IPS-18a (cell line): ENCODE data around the gene IFIT5.
A peak's percentile ranks its signal among the peaks of the same experiment; 100 is the strongest.
"Not testable (repeated sequence)": the region's sequence is repeated elsewhere in the genome, so short reads cannot be mapped to it uniquely, and the experiment has no call there.

Experiments
- H3K27ac ChIP-seq: one replicate; pipeline ENCODE4 v1.5.1; 2013; ENCODE audit warnings: low read length
- H3K27me3 ChIP-seq: one replicate; pipeline ENCODE4 v1.6.1; 2013; ENCODE audit warnings: mild to moderate bottlenecking, low read length; ENCODE audit not compliant: control insufficient read depth, insufficient read depth
- H3K36me3 ChIP-seq: one replicate; pipeline ENCODE4 v1.6.1; 2013; ENCODE audit warnings: low read depth, low read length; ENCODE audit not compliant: control insufficient read depth
- H3K4me1 ChIP-seq: one replicate; pipeline ENCODE4 v1.6.1; 2013; ENCODE audit warnings: low read depth, low read length; ENCODE audit not compliant: control insufficient read depth
- H3K4me3 ChIP-seq: one replicate; pipeline ENCODE4 v1.5.1; 2013; ENCODE audit warnings: low read length
- H3K9ac ChIP-seq: one replicate; pipeline ENCODE4 v1.6.1; 2013; ENCODE audit warnings: mild to moderate bottlenecking, low read length, moderate library complexity
- H3K9me3 ChIP-seq: one replicate; pipeline ENCODE4 v1.6.1; 2013; ENCODE audit warnings: low read depth, low read length; ENCODE audit not compliant: control insufficient read depth

Gene IFIT5

DNA sequence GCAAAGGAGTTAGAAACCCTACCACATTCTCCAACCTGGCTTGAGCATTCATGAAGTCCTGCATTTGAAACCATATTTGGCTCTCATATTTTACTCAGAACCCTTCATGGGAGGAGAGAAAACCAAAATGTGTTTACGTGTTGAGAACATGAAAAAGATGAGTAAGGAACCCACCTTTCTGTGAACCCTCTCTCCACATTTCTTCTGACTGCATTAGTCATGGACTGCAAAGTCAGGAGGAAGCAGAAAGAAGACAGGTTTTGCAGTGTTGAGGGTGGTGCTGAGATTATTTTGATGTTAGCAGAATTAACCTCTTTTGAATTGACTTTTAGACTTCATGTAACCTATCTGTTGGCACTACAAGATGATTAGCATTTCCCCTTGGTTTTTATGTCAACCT is 31.6 kb upstream of the IFIT5 start:
- Histone ChIP-seq H3K4me3 (no peak overlapping the region), H3K27me3 (no peaks in the 10 kb centered on the region), H3K36me3 (no peaks in the 10 kb centered on the region), H3K9me3 (no peaks in the 10 kb centered on the region), H3K9ac (no peak overlapping the region), H3K4me1 (peaks cover 3% of the 10 kb centered on the region), H3K27ac (no peak overlapping the region)

DNA sequence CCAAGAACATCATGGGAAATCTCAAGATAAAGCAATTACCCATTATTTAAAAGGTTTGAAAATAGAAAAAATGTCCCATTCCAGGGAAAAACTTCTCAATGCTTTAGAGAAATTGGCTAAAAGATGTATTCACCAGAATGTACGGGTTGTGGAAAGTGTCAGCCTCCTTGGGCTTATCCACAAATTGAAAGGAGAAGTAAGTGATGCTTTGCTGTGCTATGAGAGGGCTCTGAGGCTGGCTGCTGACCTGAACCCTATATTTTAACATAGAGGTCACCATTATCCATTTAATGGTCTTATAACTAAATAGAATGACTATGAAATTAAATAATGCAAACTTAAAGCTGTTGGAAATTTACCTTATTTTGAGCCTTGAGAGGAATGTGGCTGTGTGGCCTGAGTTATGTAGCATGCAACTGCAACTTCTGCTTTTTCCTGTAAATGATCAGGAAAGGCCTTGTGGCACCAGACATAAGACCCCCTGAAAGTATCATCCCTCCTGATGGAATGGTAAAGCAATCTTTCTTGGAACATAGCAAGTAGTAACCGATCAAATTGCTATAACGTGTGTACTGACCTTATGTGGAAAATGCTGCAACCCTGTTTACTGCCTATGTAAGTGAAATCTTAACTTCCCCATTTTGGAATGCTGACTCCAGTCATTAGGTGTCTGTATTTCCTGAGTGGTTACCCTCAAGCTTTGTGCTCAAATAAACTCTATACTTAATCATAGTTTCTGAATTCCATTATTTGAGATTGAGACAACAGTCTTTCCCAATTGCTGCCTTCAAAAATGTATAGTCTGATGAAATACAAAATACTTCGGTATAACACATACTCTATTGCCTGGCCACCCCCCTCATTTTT is 29.7 kb upstream of the IFIT5 start:
- no peaks in the 10 kb centered on the region for H3K4me1 ChIP-seq
- no peak overlapping the region for H3K27ac ChIP-seq
- no peak overlapping the region for H3K9ac ChIP-seq
- H3K9me3 ChIP-seq: no peaks in the 10 kb centered on the region
- H3K36me3 ChIP-seq: no peaks in the 10 kb centered on the region
- H3K27me3 ChIP-seq: no peaks in the 10 kb centered on the region
- H3K4me3 ChIP-seq: no peak overlapping the region

GRCh38 chr10:89388806-89389205 is 25.6 kb upstream of the IFIT5 start:
- Histone ChIP-seq H3K9me3 (no peaks in the 10 kb centered on the region), H3K36me3 (no peaks in the 10 kb centered on the region), H3K27me3 (no peaks in the 10 kb centered on the region), H3K4me1 (peaks cover 5% of the 10 kb centered on the region), H3K27ac (no peak overlapping the region), H3K9ac (no peak overlapping the region), H3K4me3 (no peak overlapping the region)

DNA sequence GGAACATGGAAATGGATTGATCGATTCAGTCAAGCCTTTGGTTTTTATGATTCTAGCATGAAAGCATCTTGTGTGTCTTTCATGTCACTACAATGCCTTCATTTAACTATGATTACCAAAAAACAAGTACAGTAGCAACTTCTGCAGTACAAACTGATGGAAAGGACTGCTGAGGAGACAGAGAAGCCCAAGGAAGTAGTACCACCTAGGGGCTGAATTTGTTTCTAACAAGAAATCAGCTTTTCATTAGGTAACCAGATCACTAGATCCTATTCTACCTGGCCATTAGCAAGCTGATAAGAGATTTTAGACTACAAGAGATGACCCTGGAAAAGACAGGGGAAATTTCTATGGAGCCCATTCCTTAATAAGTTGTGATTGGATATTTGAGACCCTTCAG is 25.1 kb upstream of the IFIT5 start:
- peaks cover 5% of the 10 kb centered on the region for H3K4me1 ChIP-seq

DNA sequence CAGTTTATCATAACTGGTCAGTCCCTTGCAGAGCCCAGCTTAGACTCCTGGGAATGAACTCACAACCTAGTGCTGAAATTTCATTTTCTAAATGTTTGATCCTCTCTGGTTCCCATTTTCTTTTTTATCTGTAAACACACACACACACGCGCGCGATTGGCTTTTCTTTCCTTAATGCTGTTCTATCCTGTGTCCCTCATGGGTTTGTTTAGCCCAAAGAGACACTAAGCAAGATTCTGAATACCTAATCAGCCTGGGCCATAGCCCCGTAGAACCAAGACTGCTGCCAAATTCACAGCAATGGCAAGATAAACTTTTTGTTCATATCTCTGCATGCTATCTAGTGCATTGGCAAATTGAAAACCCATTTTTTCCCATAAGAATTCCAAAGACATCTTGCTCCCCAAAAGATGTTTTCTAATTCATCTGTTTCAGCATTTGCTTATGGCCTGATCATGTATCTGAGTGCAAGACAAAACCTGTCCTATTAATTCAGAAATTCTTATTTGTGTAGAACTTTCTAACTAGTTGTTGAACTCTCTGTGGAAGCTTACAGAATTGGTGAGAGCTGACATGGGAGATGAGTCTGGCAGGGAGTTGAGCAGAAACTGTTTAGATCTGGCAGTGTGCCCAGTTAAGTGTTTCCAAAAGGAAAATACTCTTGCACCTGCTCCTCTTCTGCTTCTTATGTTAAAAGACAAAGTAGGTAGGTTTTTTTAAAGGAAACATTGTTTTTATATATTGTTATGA is 23.7 kb upstream of the IFIT5 start:
- Histone ChIP-seq H3K36me3 (no peaks in the 10 kb centered on the region), H3K9me3 (no peaks in the 10 kb centered on the region), H3K4me3 (no peak overlapping the region), H3K27ac (no peak overlapping the region), H3K27me3 (no peaks in the 10 kb centered on the region), H3K4me1 (peaks cover 5% of the 10 kb centered on the region), H3K9ac (no peak overlapping the region)

More for the DNA sequence above, 25.1 kb upstream of the IFIT5 start:
- Histone ChIP-seq H3K27ac (no peak overlapping the region), H3K27me3 (no peaks in the 10 kb centered on the region), H3K9ac (no peak overlapping the region), H3K9me3 (no peaks in the 10 kb centered on the region), H3K4me3 (no peak overlapping the region), H3K36me3 (no peaks in the 10 kb centered on the region)

DNA sequence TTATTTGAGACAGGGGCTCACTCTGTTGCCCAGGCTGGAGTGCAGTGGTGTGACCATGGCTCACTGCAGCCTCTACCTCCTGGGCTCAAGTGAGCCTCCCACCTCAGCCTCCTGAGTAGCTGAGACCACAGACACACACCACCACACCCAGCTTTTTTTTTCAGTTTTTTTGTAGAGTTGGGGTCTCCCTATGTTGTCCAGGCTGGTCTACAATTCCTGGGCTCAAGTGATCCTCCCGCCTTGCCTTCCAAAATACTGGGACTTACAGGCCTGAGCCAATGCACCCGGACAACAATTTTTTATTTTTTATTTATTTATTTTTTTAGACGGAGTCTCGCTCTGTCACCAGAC is 23.2 kb upstream of the IFIT5 start:
- not testable (repeated sequence) for H3K4me3 ChIP-seq, H3K4me1 ChIP-seq, H3K27me3 ChIP-seq, H3K27ac ChIP-seq, H3K36me3 ChIP-seq, H3K9ac ChIP-seq, H3K9me3 ChIP-seq

GRCh38 chr10:89391907-89392756 is 22.2 kb upstream of the IFIT5 start, which contains the start of gene IFIT1:
IFIT1 (plus strand) TSS chr10:89392623; CDS start chr10:89392713, 90 bp downstream.
- H3K4me1 ChIP-seq: peaks cover 5% of the 10 kb centered on the region
- no peak within 1 kb of the TSS for H3K9ac ChIP-seq
- no peaks in the 10 kb centered on the region for H3K36me3 ChIP-seq
- H3K27me3 ChIP-seq: no peaks in the 10 kb centered on the region
- no peaks in the 10 kb centered on the region for H3K9me3 ChIP-seq
- no peak within 1 kb of the TSS for H3K27ac ChIP-seq
- peak within 1 kb of the TSS; percentile 55 for H3K4me3 ChIP-seq

GRCh38 chr10:89392974-89393373 is 21.4 kb upstream of the IFIT5 start:
- Histone ChIP-seq H3K4me3 (peak overlapping the region; percentile 55), H3K9me3 (no peaks in the 10 kb centered on the region), H3K27me3 (no peaks in the 10 kb centered on the region), H3K4me1 (peaks cover 5% of the 10 kb centered on the region), H3K9ac (no peak overlapping the region), H3K27ac (no peak overlapping the region), H3K36me3 (no peaks in the 10 kb centered on the region)

DNA sequence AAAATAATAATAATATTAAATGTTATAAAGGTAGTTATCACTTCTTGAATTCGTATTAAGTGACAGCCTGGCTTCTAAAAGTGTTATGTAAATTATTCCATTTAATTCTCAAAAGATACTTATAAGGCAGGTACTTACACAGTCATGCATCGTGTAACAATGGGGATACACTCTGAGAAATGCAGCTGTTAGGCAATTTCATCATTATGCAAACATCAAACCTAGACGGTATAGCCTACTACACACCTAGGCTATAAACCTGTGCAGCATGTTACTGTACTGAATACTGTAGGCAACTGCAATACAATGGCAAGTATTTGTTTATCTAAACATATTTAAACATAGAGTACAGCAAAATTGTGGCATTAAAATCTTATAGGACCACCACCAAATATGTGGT is 20.5 kb upstream of the IFIT5 start:
- no peaks in the 10 kb centered on the region for H3K9me3 ChIP-seq

DNA sequence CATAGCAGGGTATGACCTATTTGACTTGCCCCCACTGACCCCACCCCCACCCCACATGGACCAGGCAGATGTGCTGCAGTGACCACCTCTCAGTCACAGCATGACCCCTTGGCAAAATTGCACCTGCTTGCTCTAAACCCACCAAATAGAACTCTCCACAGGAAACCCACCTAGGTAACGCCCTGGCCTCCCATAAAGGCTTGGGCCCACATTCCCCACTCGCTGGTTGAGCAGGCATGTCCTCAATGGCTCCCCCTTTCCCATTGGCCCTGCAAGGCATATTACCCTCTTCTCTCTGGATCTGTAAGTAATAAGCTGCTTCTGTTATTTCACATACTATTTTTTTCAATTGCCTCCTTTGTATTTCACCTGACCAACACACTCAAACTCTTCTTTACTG is 19.2 kb upstream of the IFIT5 start:
- no peaks in the 10 kb centered on the region for H3K27me3 ChIP-seq
- H3K9ac ChIP-seq: no peak overlapping the region
- no peak overlapping the region for H3K4me3 ChIP-seq
- no peaks in the 10 kb centered on the region for H3K36me3 ChIP-seq
- peaks cover 5% of the 10 kb centered on the region for H3K4me1 ChIP-seq
- no peaks in the 10 kb centered on the region for H3K9me3 ChIP-seq
- H3K27ac ChIP-seq: no peak overlapping the region

More for the DNA sequence above, 20.5 kb upstream of the IFIT5 start:
- Histone ChIP-seq H3K4me1 (peaks cover 5% of the 10 kb centered on the region), H3K9ac (no peak overlapping the region), H3K36me3 (no peaks in the 10 kb centered on the region), H3K27ac (no peak overlapping the region), H3K4me3 (no peak overlapping the region), H3K27me3 (no peaks in the 10 kb centered on the region)

DNA sequence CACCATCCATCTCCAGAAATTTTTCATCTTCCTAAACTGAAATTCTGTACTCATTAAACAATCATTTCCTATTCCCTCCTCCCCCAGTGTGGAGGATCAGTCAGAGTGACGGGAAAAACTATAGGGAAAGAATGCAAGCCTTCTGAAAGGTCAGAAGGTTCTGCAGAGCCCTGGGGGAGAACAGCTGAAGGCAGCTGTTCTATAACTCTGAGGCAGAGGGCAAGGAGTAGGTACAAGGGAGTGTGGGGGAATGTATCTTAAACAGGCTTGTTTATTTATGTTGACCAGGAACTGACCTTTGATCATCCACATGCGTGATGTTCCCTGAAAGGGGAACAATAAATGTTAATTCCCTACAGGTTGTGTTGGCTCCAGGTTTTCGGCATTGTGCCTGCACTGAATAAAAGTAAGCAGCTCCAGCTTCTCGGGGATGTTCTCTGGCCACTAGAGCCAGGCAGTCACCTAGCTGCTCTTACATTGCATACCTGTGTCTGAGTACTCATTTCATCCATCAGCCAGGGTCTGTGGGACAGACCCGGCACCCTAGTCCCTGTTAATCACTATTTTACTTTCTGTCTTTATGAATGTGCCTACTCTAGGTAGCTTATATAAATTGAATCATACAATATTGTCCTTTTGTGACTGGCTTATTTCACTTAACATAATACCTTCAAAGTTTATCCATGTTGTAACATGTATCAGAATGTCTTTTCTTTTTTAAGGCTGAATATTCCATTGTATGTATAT is 16.2 kb upstream of the IFIT5 start:
- H3K27ac ChIP-seq: no peak overlapping the region
- H3K36me3 ChIP-seq: no peaks in the 10 kb centered on the region
- no peaks in the 10 kb centered on the region for H3K4me1 ChIP-seq
- no peaks in the 10 kb centered on the region for H3K9me3 ChIP-seq
- no peak overlapping the region for H3K4me3 ChIP-seq
- no peaks in the 10 kb centered on the region for H3K27me3 ChIP-seq
- H3K9ac ChIP-seq: no peak overlapping the region
